Peyer's patch (tissue), 4 donors: ENCODE measurements around the gene LINGO3.

Experiments
- CTCF ChIP-seq, 6 experiments: fragments of 450-650 bp in 4 of 6; fragments of 200-600 bp in 2 of 6; sonication (generic) in 1 of 6; IDR thresholded peaks; one replicate each; pipeline ENCODE4 v1.5.1; 2017 to 2019; ENCODE audit warnings: antibody characterized with exemption in 6 of 6, mild to moderate bottlenecking in 3 of 6, moderate library complexity in 1 of 6
- POLR2A ChIP-seq, 2 donors: fragments of 450-650 bp; IDR thresholded peaks; one replicate each; pipeline ENCODE4 v1.5.1; 2017; ENCODE audit warnings: antibody characterized with exemption in 2 of 2, mild to moderate bottlenecking in 2 of 2, moderate library complexity in 2 of 2

- TF ChIP-seq POLR2A (IDR thresholded peaks at IDR 0.05) (no peak), CTCF (IDR thresholded peaks at IDR 0.05) (no peak)
These were observed 25.3 kb upstream of the LINGO3 start for GRCh38 chr19:2333027-2333806.
